Choroid plexus epithelial cell (primary cell): ENCODE results near the gene DPEP2.
A peak's percentile ranks its signal among the peaks of the same experiment; 100 is the strongest.
"Not testable (repeated sequence)": the region's sequence is repeated elsewhere in the genome, so short reads cannot be mapped to it uniquely, and the experiment has no call there.

Source experiments
- DNase-seq: peaks from one replicate; pipeline ENCODE4 v3.0.0-alpha.2; 2010; ENCODE audit warnings: low read depth
- H3K4me3 ChIP-seq: 2 replicates; pipeline ENCODE4 v1.5.1; 2011; ENCODE audit warnings: low read depth, mild to moderate bottlenecking, control low read depth, low read length, moderate library complexity
- CTCF ChIP-seq: conservative IDR thresholded peaks from 2 replicates; pipeline ENCODE4 v1.5.1; 2011; ENCODE audit warnings: low read depth, mild to moderate bottlenecking, control low read depth, inconsistent platforms, low read length, moderate library complexity

Gene DPEP2

GRCh38 chr16:68033101-68033500 is 33.8 kb upstream of the DPEP2 start:
- no peak for TF ChIP-seq CTCF
- no peak for DNase-seq
- no peak overlapping the region for H3K4me3 ChIP-seq

GRCh38 chr16:68031951-68032350 is 32.7 kb upstream of the DPEP2 start:
- no peak overlapping the region for H3K4me3 ChIP-seq
- no peak for TF ChIP-seq CTCF
- DNase-seq, result no peak

GRCh38 chr16:68030108-68030507 is 30.8 kb upstream of the DPEP2 start:
- DNase-seq, result peak; percentile 68
- not testable (repeated sequence) for H3K4me3 ChIP-seq

GRCh38 chr16:68028996-68029395 is 29.7 kb upstream of the DPEP2 start:
- TF ChIP-seq CTCF, result no peak

GRCh38 chr16:68022728-68023537 is 23.6 kb upstream of the DPEP2 start, which contains the start of the genes DDX28 and DUS2:
TSS of gene DDX28 (minus strand) at chr16:68023232. CDS start at chr16:68023202, 30 bp downstream.
TSS of gene DUS2 (plus strand) at chr16:68023284. CDS start at chr16:68038024, 14,740 bp downstream.
- TF ChIP-seq CTCF, result no peak
- peak; percentile 94 for DNase-seq
- H3K4me3 ChIP-seq, result peak within 1 kb of the TSS; percentile 99

More at GRCh38 chr16:68028996-68029395, 29.7 kb upstream of the DPEP2 start:
- no peak overlapping the region for H3K4me3 ChIP-seq
- DNase-seq, result no peak

- peak overlapping the region; percentile 99 for H3K4me3 ChIP-seq
- no peak for TF ChIP-seq CTCF
- DNase-seq, result no peak
These were observed 23.0 kb upstream of the DPEP2 start for GRCh38 chr16:68022278-68022727.

GRCh38 chr16:68021490-68021889 is 22.2 kb upstream of the DPEP2 start:
- H3K4me3 ChIP-seq, result no peak overlapping the region
- no peak for DNase-seq
- no peak for TF ChIP-seq CTCF
